Coronary artery (tissue), 2 donors: Measurements from ENCODE around the gene SPATA45.
"Not testable (repeated sequence)": the region's sequence is repeated elsewhere in the genome, so short reads cannot be mapped to it uniquely, and the experiment has no call there.

ENCODE experiments used
- DNase-seq: peaks from one replicate; pipeline ENCODE4 v3.0.0-alpha.2; 2017; ENCODE audit warnings: low spot score
- H3K27ac ChIP-seq, 2 donors: fragments of 200-600 bp; sonication (generic); one replicate each; pipeline ENCODE4 v1.5.1; 2016 to 2019
- H3K4me3 ChIP-seq: fragments of 200-600 bp; sonication (generic); 2 replicates; pipeline ENCODE4 v1.5.1; 2016; ENCODE audit warnings: mild to moderate bottlenecking, moderate library complexity
- TF ChIP-seq, protein P1 (sequence below): fragments of 200-600 bp; sonication (generic); IDR thresholded peaks from one replicate; pipeline ENCODE4 v1.5.1; 2019; ENCODE audit warnings: antibody characterized with exemption

The SPATA45 gene

DNA sequence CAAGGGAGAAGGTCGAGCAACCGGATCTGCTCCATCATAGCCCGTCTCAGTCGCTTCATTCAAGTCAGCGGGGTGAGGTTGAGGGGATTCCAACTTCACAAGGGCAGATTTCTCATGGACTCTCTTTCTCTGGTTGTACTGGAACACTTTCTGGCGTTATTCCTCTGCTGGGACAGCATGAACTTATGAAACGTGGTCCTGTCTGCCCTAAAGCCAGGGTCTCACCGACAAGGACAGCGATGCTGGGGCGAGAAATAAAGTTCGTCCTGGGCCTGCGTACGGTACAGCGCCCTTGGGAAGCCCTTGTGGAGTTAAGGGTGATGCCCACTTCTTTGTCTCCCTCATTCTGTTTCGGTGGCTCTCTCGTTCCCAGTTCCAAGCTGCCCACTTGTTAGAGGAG lies 9.3 kb upstream of the SPATA45 start:
- H3K4me3 ChIP-seq = peak overlapping the region; percentile 90
- H3K27ac ChIP-seq = no peak overlapping the region
- TF ChIP-seq, protein P1, sequence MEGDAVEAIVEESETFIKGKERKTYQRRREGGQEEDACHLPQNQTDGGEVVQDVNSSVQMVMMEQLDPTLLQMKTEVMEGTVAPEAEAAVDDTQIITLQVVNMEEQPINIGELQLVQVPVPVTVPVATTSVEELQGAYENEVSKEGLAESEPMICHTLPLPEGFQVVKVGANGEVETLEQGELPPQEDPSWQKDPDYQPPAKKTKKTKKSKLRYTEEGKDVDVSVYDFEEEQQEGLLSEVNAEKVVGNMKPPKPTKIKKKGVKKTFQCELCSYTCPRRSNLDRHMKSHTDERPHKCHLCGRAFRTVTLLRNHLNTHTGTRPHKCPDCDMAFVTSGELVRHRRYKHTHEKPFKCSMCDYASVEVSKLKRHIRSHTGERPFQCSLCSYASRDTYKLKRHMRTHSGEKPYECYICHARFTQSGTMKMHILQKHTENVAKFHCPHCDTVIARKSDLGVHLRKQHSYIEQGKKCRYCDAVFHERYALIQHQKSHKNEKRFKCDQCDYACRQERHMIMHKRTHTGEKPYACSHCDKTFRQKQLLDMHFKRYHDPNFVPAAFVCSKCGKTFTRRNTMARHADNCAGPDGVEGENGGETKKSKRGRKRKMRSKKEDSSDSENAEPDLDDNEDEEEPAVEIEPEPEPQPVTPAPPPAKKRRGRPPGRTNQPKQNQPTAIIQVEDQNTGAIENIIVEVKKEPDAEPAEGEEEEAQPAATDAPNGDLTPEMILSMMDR = no peak
- DNase-seq = no peak

DNA sequence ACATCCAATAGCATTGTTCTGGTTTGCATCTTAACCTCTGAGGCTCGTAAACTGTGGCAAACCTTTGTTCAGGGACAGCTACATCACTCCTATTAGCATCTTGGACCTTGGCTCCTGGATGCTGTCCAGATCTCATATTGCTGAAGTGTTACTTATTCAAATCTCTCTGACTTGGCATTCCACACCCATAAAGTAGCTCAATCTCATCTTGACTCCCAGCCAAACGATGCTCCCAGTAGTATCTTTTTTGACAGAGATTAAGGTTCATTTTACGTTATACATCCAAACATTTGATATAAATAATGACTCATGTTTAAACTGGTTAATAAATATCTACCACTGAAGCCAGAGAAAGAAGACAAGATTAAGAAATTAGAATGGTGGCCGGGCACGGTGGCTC lies 6.2 kb upstream of the SPATA45 start:
- DNase-seq = no peak
- TF ChIP-seq, protein P1 = no peak
- no peak overlapping the region for H3K27ac ChIP-seq
- no peak overlapping the region for H3K4me3 ChIP-seq

DNA sequence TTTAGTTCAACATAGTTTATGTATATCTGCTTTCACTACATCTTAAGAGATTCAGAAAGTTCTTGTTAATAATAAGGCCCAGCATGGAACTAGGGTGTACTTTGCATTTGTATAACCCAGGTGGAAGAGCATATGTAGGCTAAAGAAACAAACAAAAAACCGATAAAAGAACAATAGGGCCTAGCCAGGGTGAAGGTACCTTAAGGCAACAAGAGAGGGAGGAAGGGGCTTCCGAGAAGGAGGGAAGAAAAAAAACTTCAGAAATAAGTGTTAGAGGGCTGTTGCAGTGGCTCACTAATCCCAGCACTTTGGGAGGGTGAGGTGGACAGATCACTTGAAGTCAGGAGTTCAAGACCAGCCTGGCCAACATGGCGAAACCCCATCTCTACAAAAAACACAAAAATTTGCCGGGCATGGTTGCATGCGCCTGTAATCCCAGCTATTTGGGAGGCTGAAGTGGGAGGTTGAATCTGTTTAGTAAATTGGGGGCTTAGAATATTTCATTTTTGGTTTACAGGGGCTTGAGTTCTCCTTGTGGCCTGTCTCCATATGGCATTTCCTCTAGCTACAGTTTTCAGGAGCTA lies 4.7 kb upstream of the SPATA45 start:
- TF ChIP-seq, protein P1 = no peak
- DNase-seq = no peak
- Histone ChIP-seq H3K4me3 (no peak overlapping the region), H3K27ac (no peak overlapping the region)

DNA sequence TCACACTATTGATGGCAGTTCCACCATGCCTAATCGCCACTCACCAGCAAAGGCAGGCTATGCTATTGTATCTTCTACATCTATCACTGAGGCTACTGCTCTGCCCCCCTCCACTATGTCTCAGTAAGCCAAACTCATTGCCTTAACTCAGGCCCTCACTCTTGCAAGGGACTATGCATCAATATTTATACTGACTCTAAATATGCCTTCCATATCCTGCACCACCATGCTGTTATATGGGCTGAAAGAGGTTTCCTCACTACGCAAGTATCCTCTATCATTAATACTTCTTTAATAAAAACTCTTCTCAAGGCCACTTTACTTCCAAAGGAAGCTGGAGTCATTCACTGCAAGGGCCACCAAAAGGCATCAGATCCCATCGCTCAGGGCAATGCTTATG lies 2.9 kb downstream of the SPATA45 start:
- H3K27ac ChIP-seq, H3K4me3 ChIP-seq, DNase-seq: not testable (repeated sequence)

DNA sequence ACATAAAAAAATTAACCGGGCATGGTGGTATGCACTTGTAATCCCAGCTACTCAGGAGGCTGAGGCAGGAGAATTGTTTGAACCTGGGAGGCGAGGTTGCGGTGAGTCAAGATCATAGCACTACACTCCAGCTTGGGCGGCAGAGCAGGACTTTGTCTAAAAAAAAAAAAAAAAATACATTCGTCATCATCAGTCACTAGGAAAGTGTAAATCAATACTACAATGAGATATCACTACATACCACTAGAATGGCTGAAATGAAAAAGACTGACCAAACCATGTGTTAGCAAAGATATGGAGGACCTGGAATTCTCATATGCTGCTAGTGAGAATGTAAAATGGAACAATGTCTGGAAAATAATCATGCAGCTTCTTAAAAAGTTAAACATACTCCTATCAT lies 9.3 kb downstream of the SPATA45 start:
- H3K4me3 ChIP-seq = no peak overlapping the region
- H3K27ac ChIP-seq = no peak overlapping the region
- no peak for DNase-seq
- TF ChIP-seq, protein P1 = no peak

DNA sequence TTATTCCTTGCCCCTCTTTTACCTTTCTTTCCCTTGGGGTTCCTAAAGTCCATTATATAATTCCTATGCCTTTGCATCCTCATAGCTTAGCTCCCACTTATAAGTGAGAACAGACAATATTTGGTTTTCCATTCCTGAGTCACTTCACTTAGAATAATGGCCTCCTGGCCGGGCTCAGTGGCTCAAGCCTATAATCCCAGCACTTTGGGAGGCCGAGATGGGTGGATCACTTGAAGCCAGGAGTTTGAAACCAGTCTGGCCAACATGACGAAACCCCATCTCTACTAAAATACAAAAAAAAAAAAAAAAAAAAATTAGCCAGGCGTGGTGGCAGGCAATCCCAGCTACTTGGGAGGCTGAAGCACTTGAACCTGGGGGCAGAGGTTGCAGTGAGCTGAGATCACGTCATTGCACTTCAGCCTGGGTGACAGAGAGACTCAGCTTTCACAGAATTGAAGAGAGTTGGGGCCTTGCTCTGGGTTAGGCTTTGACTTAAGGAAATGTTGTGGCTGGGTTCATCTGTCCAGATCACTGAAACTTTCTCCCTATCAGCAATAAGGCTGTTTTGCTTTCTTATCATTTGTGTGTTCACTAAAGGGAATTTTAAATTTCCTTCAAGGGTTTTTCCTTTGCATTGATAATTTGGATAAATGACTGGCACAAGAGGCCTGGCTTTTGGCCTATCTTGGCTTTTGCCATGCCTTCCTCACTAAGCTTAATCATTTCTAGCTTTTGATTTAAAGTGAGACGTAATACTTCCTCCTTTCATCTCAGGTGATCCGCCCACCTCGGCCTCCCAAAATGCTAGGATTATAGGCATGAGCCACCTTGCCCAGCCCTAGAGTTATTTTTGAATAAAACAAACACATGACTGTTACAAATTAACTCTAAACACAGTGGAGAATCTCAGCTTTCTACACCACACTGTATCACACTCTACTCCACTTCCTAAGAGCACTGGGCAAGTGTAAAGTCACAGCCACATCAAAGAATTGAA lies 13.9 kb downstream of the SPATA45 start:
- H3K27ac ChIP-seq, DNase-seq, H3K4me3 ChIP-seq: not testable (repeated sequence)

DNA sequence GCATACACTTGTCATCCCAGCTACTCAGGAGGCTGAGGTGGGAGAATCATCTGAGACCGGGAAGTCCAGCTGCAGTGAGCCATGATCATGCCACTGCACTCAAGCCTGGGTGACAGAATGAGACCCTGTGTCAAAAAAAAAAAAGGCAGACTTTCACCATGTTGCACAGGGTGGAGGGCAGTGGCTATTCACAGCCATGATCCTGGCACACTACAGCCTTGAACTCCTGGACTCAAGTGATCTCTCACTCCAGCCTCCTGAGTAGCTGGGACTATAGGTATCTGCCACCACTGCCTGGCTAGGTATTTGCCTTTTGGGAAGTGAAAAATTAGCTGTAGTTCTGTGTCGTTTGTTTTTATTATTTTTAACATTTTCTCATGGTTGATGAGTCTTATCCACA lies 19.1 kb downstream of the SPATA45 start:
- DNase-seq = no peak
- TF ChIP-seq, protein P1 = no peak
- Histone ChIP-seq H3K27ac (no peak overlapping the region), H3K4me3 (no peak overlapping the region)

DNA sequence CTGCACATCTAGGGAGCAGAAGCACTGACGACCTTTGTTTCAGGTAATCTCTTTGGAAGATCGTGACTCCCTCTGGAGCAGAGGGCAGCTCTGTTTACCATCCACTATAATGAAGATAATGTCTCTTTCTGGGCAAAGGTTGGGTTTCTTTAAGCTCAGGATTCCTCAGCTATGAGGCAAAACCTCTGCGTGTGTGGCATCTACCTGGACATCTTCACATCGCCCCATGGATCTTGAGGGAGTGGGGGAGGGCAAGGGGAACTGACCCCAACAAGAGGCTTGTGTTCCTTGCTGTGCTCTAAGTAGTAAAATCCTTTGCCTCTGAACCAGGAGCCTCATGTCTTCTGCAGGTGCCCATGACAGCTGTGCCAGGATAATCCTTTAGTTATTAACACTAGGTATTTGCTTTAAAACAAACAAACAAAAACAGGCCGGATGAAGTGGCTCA lies 19.6 kb downstream of the SPATA45 start:
- DNase-seq = no peak
- TF ChIP-seq, protein P1 = no peak
- Histone ChIP-seq H3K4me3 (no peak overlapping the region), H3K27ac (no peak overlapping the region)
